Activated CD4-positive, alpha-beta memory T cell treated with anti-CD3 and anti-CD28 coated beads for 36 hours (primary cell): ENCODE results near the gene CETN3. TPM values are rescaled to one million over a fixed set of nuclear protein-coding genes. Genes with fewer than 3 reads are reported as not detected.
"Not testable (repeated sequence)": the region's sequence is repeated elsewhere in the genome, so short reads cannot be mapped to it uniquely, and the experiment has no call there.

Experiments
- CTCF ChIA-PET: fragments of 350-600 bp; sonication (Branson Sonifier 250); formaldehyde crosslinking; loops from one replicate; lab custom pipeline; 2021; ENCODE audit warnings: antibody characterized with exemption, inconsistent platforms; lab: Charles Lee
- POLR2A ChIA-PET: fragments of 350-600 bp; sonication (Branson Sonifier 250); formaldehyde crosslinking; loops from one replicate; lab custom pipeline; 2021; ENCODE audit warnings: antibody characterized with exemption; lab: Charles Lee
- DNase-seq: peaks from one replicate; pipeline ENCODE4 v3.0.0-alpha.2; 2020
- H3K27ac Mint-ChIP-seq: one replicate; pipeline ENCODE4 v1.8.0; 2021; ENCODE audit warnings: mixed read lengths
- H3K27me3 Mint-ChIP-seq: one replicate; pipeline ENCODE4 v1.8.0; 2021; ENCODE audit warnings: mixed read lengths
- H3K36me3 Mint-ChIP-seq: one replicate; pipeline ENCODE4 v1.8.0; 2021; ENCODE audit warnings: mixed read lengths
- H3K4me1 Mint-ChIP-seq: one replicate; pipeline ENCODE4 v1.8.0; 2021; ENCODE audit warnings: low read depth, mixed read lengths
- H3K4me3 Mint-ChIP-seq: one replicate; pipeline ENCODE4 v1.8.0; 2021; ENCODE audit warnings: mild to moderate bottlenecking, mixed read lengths
- H3K9me3 Mint-ChIP-seq: one replicate; pipeline ENCODE4 v1.8.0; 2021; ENCODE audit warnings: mixed read lengths
- intact Hi-C: fragments of 100-400 bp; cut with micrococcal nuclease; formaldehyde crosslinking; loops from one replicate; pipeline ENCODE4 v1.15.1; 2023
- total RNA-seq, 2 experiments: library from RNA; stranded (reverse); gene quantifications; one replicate each; pipeline ENCODE4 v1.2.3, GENCODE V29; 2021

CETN3 gene
- total RNA-seq, 2 experiments from 2014 or later, result 49.8 to 51.8 TPM

GRCh38 chr5:90383903-90384302 is 25.7 kb downstream of the CETN3 start:
- H3K27me3 Mint-ChIP-seq, result peaks cover 24% of the 10 kb centered on the region
- no peaks in the 10 kb centered on the region for H3K36me3 Mint-ChIP-seq
- H3K9me3 Mint-ChIP-seq, result no peaks in the 10 kb centered on the region
- ChIA-PET POLR2A (no interaction called here), CTCF (no interaction called here)
- DNase-seq, result no peak
- H3K4me1 Mint-ChIP-seq, result no peaks in the 10 kb centered on the region
- H3K4me3 Mint-ChIP-seq, result no peak overlapping the region
- intact Hi-C loops, result no loop called here
- no peak overlapping the region for H3K27ac Mint-ChIP-seq

GRCh38 chr5:90381213-90381929 is 28.2 kb downstream of the CETN3 start:
- DNase-seq, result no peak
- no peak overlapping the region for H3K27ac Mint-ChIP-seq
- H3K4me1 Mint-ChIP-seq, result no peaks in the 10 kb centered on the region
- peaks cover 25% of the 10 kb centered on the region for H3K27me3 Mint-ChIP-seq
- H3K9me3 Mint-ChIP-seq, result peaks cover under 1% of the 10 kb centered on the region
- intact Hi-C loops, result no loop called here
- CTCF ChIA-PET, result no interaction called here
- no peak overlapping the region for H3K4me3 Mint-ChIP-seq
- no peaks in the 10 kb centered on the region for H3K36me3 Mint-ChIP-seq
- POLR2A ChIA-PET, result no interaction called here

- no peaks in the 10 kb centered on the region for H3K36me3 Mint-ChIP-seq
- CTCF ChIA-PET, result no interaction called here
- peaks cover 2% of the 10 kb centered on the region for H3K9me3 Mint-ChIP-seq
- H3K4me3 Mint-ChIP-seq, result no peak overlapping the region
- no peak for DNase-seq
- H3K27ac Mint-ChIP-seq, result no peak overlapping the region
- intact Hi-C loops, result no loop called here
- POLR2A ChIA-PET, result no interaction called here
- peaks cover 25% of the 10 kb centered on the region for H3K27me3 Mint-ChIP-seq
- no peaks in the 10 kb centered on the region for H3K4me1 Mint-ChIP-seq
Measured at GRCh38 chr5:90379652-90380051, 29.9 kb downstream of the CETN3 start.

GRCh38 chr5:90378752-90379151 is 30.8 kb downstream of the CETN3 start:
- POLR2A ChIA-PET, result no interaction called here
- H3K27me3 Mint-ChIP-seq, result peaks cover 22% of the 10 kb centered on the region
- intact Hi-C loops, result no loop called here

DNA sequence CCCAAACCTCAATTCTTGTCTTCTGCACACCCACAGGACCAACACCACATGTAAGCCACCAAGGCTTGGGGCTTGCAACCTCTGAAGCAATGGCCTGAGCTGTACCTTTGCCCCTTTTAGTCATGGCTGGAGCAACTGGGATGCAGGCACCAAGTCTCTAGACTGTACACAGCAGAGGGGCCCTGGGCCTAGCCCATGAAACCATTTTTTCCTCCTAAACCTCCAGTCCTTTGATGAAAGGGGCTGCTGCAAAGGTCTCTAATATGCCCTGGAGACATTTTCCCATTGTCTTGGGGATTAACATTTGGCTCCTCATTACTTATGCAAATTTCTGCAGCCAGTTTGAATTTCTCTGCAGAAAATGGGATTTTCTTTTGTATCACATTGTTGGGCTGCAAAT is 38.3 kb downstream of the CETN3 start:
- intact Hi-C loops, DNase-seq, H3K27ac Mint-ChIP-seq, CTCF ChIA-PET, H3K4me1 Mint-ChIP-seq, POLR2A ChIA-PET, H3K4me3 Mint-ChIP-seq, H3K36me3 Mint-ChIP-seq: not testable (repeated sequence)
- peaks cover 12% of the 10 kb centered on the region for H3K9me3 Mint-ChIP-seq
- H3K27me3 Mint-ChIP-seq, result peaks cover 23% of the 10 kb centered on the region

More at GRCh38 chr5:90378752-90379151, 30.8 kb downstream of the CETN3 start:
- Mint-ChIP-seq H3K4me1 (no peaks in the 10 kb centered on the region), H3K36me3 (no peaks in the 10 kb centered on the region), H3K9me3 (peaks cover 2% of the 10 kb centered on the region), H3K27ac (no peak overlapping the region), H3K4me3 (no peak overlapping the region)
- CTCF ChIA-PET, result no interaction called here
- no peak for DNase-seq

DNA sequence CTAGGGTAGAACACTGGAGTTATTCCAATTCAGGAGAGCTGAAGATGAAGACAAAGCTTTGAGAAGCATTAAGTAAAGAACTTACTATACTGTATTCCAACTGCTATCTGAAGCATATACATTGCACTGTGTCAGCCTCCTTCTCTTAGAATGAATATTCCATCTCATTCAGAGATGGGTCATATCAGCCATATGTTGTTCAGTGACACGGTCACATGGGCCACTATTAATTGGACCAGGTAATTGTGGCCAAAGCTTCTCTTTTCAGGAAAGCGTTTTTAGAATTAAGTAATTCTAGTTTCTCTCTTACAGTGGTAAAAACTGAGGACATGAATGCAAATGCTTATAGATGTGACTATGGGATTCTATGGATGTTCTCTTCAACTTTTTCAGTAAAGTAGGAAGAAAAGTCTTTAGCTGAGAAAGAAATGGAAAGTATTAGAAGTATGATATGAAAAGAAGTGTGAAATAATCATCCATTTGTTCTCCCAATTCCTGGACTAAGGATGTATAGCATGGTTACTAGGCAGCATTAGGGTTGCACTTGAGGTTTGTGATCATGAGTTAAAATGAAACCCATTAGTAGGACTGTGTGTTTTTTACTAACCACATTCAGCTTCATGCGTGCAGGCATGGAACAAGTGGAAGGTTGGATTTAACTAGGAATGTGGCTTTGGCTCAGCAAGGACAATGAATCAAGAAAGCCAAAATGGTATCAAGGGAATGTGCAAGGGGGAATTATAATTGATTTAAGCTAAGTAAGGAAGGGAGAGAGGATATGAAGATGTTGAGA is 40.9 kb downstream of the CETN3 start:
- Mint-ChIP-seq H3K36me3 (peaks cover 2% of the 10 kb centered on the region), H3K9me3 (peaks cover 11% of the 10 kb centered on the region), H3K27ac (no peak overlapping the region), H3K27me3 (peaks cover 20% of the 10 kb centered on the region), H3K4me3 (no peak overlapping the region), H3K4me1 (no peaks in the 10 kb centered on the region)
- POLR2A ChIA-PET, result no interaction called here
- DNase-seq, result no peak
- CTCF ChIA-PET, result no interaction called here
- intact Hi-C loops, result no loop called here

GRCh38 chr5:90367879-90368278 is 41.7 kb downstream of the CETN3 start:
- Mint-ChIP-seq H3K27ac (no peak overlapping the region), H3K9me3 (peaks cover 11% of the 10 kb centered on the region), H3K4me3 (no peak overlapping the region), H3K36me3 (peaks cover 2% of the 10 kb centered on the region), H3K27me3 (peaks cover 18% of the 10 kb centered on the region), H3K4me1 (no peaks in the 10 kb centered on the region)
- intact Hi-C loops, result no loop called here
- ChIA-PET POLR2A (no interaction called here), CTCF (no interaction called here)
- no peak for DNase-seq

DNA sequence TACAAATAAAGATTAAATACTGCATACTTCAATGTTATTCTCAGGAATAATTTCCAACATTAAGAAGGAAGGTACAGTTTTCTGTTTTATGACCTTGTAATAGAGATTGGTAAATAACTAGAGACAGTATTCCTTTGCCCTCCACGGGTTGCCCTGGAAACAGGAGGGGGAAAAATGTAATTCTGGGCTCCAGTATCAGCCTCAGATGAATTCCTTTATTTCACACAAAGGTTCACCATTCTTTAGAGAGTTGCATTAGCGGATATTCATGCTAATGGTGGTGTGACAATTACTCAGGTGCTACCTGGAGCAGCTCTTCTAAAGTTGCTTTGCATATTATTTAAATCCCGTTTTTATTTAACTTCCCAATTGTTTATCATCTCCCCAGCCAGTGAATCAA is 42.6 kb downstream of the CETN3 start:
- H3K9me3 Mint-ChIP-seq, result peaks cover 10% of the 10 kb centered on the region
- no peak overlapping the region for H3K27ac Mint-ChIP-seq
- H3K4me3 Mint-ChIP-seq, result no peak overlapping the region
- no peak for DNase-seq
- intact Hi-C loops, result no loop called here
- H3K27me3 Mint-ChIP-seq, result peaks cover 17% of the 10 kb centered on the region
- CTCF ChIA-PET, result interaction anchor here (0.5 kb wide), 1 partner anchor 869 kb away, joined by 3 read pairs; no protein-coding TSS in a partner anchor
- POLR2A ChIA-PET, result no interaction called here
- H3K36me3 Mint-ChIP-seq, result peaks cover 2% of the 10 kb centered on the region
- H3K4me1 Mint-ChIP-seq, result no peaks in the 10 kb centered on the region

DNA sequence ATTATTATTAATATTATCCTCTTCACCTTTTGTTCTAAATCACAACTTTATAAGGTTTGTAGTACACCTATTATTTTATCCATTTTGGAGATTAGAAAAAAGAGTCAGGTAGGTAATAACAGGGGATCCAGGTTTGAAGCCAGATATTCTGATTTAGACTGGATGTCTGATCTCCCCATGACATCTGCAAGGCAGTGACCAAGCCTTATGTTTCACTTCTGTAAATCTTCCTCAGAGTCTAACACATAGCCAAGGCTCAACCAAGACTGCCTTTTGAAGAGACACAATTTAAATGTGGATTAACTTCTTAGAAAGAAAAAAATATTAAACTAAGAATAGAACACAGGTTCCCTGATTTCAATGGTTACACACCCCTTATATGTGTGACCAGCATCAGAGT is 44.2 kb downstream of the CETN3 start:
- Mint-ChIP-seq H3K27ac (no peak overlapping the region), H3K36me3 (no peaks in the 10 kb centered on the region), H3K9me3 (no peaks in the 10 kb centered on the region), H3K4me3 (no peak overlapping the region), H3K27me3 (peaks cover 12% of the 10 kb centered on the region), H3K4me1 (no peaks in the 10 kb centered on the region)
- ChIA-PET CTCF (no interaction called here), POLR2A (no interaction called here)
- no peak for DNase-seq
- intact Hi-C loops, result no loop called here

- CTCF ChIA-PET, result no interaction called here
- Mint-ChIP-seq H3K27ac (no peak overlapping the region), H3K9me3 (peaks cover 4% of the 10 kb centered on the region), H3K4me3 (no peak overlapping the region), H3K27me3 (peaks cover 6% of the 10 kb centered on the region), H3K36me3 (no peaks in the 10 kb centered on the region), H3K4me1 (no peaks in the 10 kb centered on the region)
- intact Hi-C loops, result no loop called here
- POLR2A ChIA-PET, result no interaction called here
- no peak for DNase-seq
Measured at GRCh38 chr5:90359073-90359920, 50.3 kb downstream of the CETN3 start.

GRCh38 chr5:90356622-90357021 is 52.9 kb downstream of the CETN3 start:
- Mint-ChIP-seq H3K4me3 (no peak overlapping the region), H3K27ac (no peak overlapping the region), H3K4me1 (no peaks in the 10 kb centered on the region), H3K36me3 (no peaks in the 10 kb centered on the region), H3K9me3 (peaks cover 4% of the 10 kb centered on the region), H3K27me3 (peaks cover 8% of the 10 kb centered on the region)
- ChIA-PET CTCF (no interaction called here), POLR2A (no interaction called here)
- intact Hi-C loops, result no loop called here
- DNase-seq, result no peak

GRCh38 chr5:90356176-90356575 is 53.4 kb downstream of the CETN3 start:
- H3K36me3 Mint-ChIP-seq, result no peaks in the 10 kb centered on the region
- H3K9me3 Mint-ChIP-seq, result peaks cover 4% of the 10 kb centered on the region
- no peak overlapping the region for H3K27ac Mint-ChIP-seq
- intact Hi-C loops, result no loop called here
- H3K27me3 Mint-ChIP-seq, result peaks cover 6% of the 10 kb centered on the region
- no peaks in the 10 kb centered on the region for H3K4me1 Mint-ChIP-seq
- POLR2A ChIA-PET, result no interaction called here
- H3K4me3 Mint-ChIP-seq, result no peak overlapping the region
- CTCF ChIA-PET, result no interaction called here
- DNase-seq, result no peak
